Heart left ventricle (tissue), 13 donors: ENCODE results near the gene MAPKAPK2.

Experiments used
- CTCF ChIP-seq, 12 donors: fragments of 200-600 bp; sonication (generic) in 4 of 12; IDR thresholded peaks; one replicate each; pipeline versions ENCODE4 v1.5.0 to v1.8.0; 2018 to 2022; ENCODE audit warnings: antibody characterized with exemption in 12 of 12, mild to moderate bottlenecking in 5 of 12
- POLR2A ChIP-seq, 2 donors: fragments of 450-650 bp; IDR thresholded peaks; one replicate each; pipeline ENCODE4 v1.6.1; 2017; ENCODE audit warnings: antibody characterized with exemption in 2 of 2, mild to moderate bottlenecking in 2 of 2, moderate library complexity in 2 of 2
- donor health status: ischemic (EF 13 %, LVEDD 7.1; RV severe dilation, severe dysfunction).
- donor health status: DM: no; HTN: yes; CAD: no.
- donor health status: DM: no; HTN: no; CAD: no.
- donor health status: ischemic (EF 25% LVEDD 6.9; RV normal size, moderate dysfunction).
- donor health status: ischemic (EF 25% LVEDD 5.7; RV mildly dilated, moderate dysfunction).
- donor health status: ischemic (EF 35%, LVEDD 5.7; RV mildly dilated, moderate dysfunction).
- donor health status: nonischemic (EF 11% LVEDD 7.7; RV severe dilation, severe dysfunction).
- donor health status: DM: yes; HTN: yes; CAD: no.
- donor health status: PGD.
- donor health status: ischemic (EF 29% LVEDD 5.4; RV normal size, mild dysfunction).
- donor health status: nonischemic (EF 23%, LVEDD 6.1; RV moderate dilation, normal function).

GRCh38 chr1:206654828-206655227, 29.9 kb upstream of the MAPKAPK2 start:
- TF ChIP-seq CTCF (IDR thresholded peaks at IDR 0.05) (no peak), POLR2A (IDR thresholded peaks at IDR 0.05) (no peak)
